DND-41 (cell line): ENCODE measurements around the gene UVRAG.

Experiments
- EZH2 ChIP-seq: IDR thresholded peaks from 3 replicates; pipeline ENCODE4 v1.6.1; 2012; ENCODE audit warnings: borderline replicate concordance, low read depth, mild to moderate bottlenecking, moderate library complexity, low read length, inconsistent platforms; ENCODE audit not compliant: severe bottlenecking
- TF ChIP-seq, protein P1 (sequence below): IDR thresholded peaks from 2 replicates; pipeline ENCODE4 v1.5.1; 2012; ENCODE audit warnings: borderline replicate concordance, low read length, moderate library complexity, mild to moderate bottlenecking; ENCODE audit not compliant: poor library complexity, severe bottlenecking; ENCODE audit errors: extremely low read depth

- no peak for TF ChIP-seq EZH2
- TF ChIP-seq, protein P1, sequence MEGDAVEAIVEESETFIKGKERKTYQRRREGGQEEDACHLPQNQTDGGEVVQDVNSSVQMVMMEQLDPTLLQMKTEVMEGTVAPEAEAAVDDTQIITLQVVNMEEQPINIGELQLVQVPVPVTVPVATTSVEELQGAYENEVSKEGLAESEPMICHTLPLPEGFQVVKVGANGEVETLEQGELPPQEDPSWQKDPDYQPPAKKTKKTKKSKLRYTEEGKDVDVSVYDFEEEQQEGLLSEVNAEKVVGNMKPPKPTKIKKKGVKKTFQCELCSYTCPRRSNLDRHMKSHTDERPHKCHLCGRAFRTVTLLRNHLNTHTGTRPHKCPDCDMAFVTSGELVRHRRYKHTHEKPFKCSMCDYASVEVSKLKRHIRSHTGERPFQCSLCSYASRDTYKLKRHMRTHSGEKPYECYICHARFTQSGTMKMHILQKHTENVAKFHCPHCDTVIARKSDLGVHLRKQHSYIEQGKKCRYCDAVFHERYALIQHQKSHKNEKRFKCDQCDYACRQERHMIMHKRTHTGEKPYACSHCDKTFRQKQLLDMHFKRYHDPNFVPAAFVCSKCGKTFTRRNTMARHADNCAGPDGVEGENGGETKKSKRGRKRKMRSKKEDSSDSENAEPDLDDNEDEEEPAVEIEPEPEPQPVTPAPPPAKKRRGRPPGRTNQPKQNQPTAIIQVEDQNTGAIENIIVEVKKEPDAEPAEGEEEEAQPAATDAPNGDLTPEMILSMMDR, result no peak
Measured at GRCh38 chr11:76051937-76052336, 236.9 kb downstream of the UVRAG start.
